ENCODE results near the gene SYT2. TPM values are rescaled to one million over a fixed set of nuclear protein-coding genes. Genes with fewer than 3 reads are reported as not detected.
"Not testable (repeated sequence)": the region's sequence is repeated elsewhere in the genome, so short reads cannot be mapped to it uniquely, and the experiment has no call there.

Gene SYT2
- total RNA-seq, 4 donors from 2014 or later, result 0.23 to 0.59 TPM; not detected in 2

- Histone ChIP-seq H3K27ac (no peak overlapping the region), H3K4me1 (peaks cover 0 to 35% (median 16%) of the 10 kb centered on the region in 3 donors), H3K9me3 (no peaks in the 10 kb centered on the region), H3K36me3 (no peaks in the 10 kb centered on the region), H3K27me3 (no peaks in the 10 kb centered on the region), H3K4me3 (no peak overlapping the region)
- 86 to 87% methylated on average over 12 to 13 of the region's 13 CpGs for WGBS, 2 donors (ENCODE audit: low coverage in 1 of 2)
- TF ChIP-seq POLR2A (IDR thresholded peaks at IDR 0.05), result no peak
- no peak for TF ChIP-seq EP300 (IDR thresholded peaks at IDR 0.05)
- ATAC-seq, result no peak
These were observed 93.8 kb downstream of the SYT2 start for GRCh38 chr1:202616355-202616915.

GRCh38 chr1:202615501-202616354 is 94.5 kb downstream of the SYT2 start:
- no peaks in the 10 kb centered on the region for H3K9me3 ChIP-seq
- H3K36me3 ChIP-seq, result no peaks in the 10 kb centered on the region
- 45 to 56% methylated on average over 5 to 11 of the region's 11 CpGs for WGBS, 2 donors (ENCODE audit: low coverage in 1 of 2)
- TF ChIP-seq POLR2A (IDR thresholded peaks at IDR 0.05) (no peak), POLR2AphosphoS5 (IDR thresholded peaks at IDR 0.05) (no peak), CTCF (IDR thresholded peaks at IDR 0.05) (no peak), EP300 (IDR thresholded peaks at IDR 0.05) (no peak)
- H3K27me3 ChIP-seq, result no peaks in the 10 kb centered on the region
- H3K27ac ChIP-seq, result peak overlapping the region in 3 of 4 donors; percentile 35 to 42 (median 36)
- ATAC-seq, result peak; percentile 28
- H3K4me3 ChIP-seq, result no peak overlapping the region
- peaks cover 0 to 35% (median 16%) of the 10 kb centered on the region in 3 donors for H3K4me1 ChIP-seq

GRCh38 chr1:202615208-202615500 is 95.1 kb downstream of the SYT2 start:
- not testable (repeated sequence) for H3K27me3 ChIP-seq, H3K36me3 ChIP-seq, H3K4me3 ChIP-seq, H3K9me3 ChIP-seq, ATAC-seq
- H3K27ac ChIP-seq, result peak overlapping the region in 3 of 4 donors; percentile 36 to 42 (median 41)
- 50% methylated on average over 1 of the region's 1 CpG; no CpG with 5 or more reads in 1 of the 2 donors for WGBS, 2 donors (ENCODE audit: low coverage in 1 of 2)
- peaks cover 0 to 35% (median 16%) of the 10 kb centered on the region in 3 donors for H3K4me1 ChIP-seq

GRCh38 chr1:202614363-202615207 is 95.7 kb downstream of the SYT2 start:
- 52 to 62% methylated on average over 10 to 11 of the region's 11 CpGs for WGBS, 2 donors (ENCODE audit: low coverage in 1 of 2)
- H3K27ac ChIP-seq, result peak overlapping the region in 3 of 4 donors; percentile 36 to 42 (median 41)
- not testable (repeated sequence) for H3K27me3 ChIP-seq, H3K36me3 ChIP-seq, ATAC-seq, H3K9me3 ChIP-seq, H3K4me3 ChIP-seq
- TF ChIP-seq CTCF (IDR thresholded peaks at IDR 0.05), result peak in 3 of 4 experiments; percentile 22 to 38 (median 25)
- peaks cover 0 to 35% (median 16%) of the 10 kb centered on the region in 3 donors for H3K4me1 ChIP-seq

GRCh38 chr1:202613571-202613970 is 96.7 kb downstream of the SYT2 start:
- WGBS, 2 donors (ENCODE audit: low coverage in 1 of 2), result 95 to 100% methylated on average over 1 to 3 of the region's 4 CpGs
- Histone ChIP-seq H3K27ac (no peak overlapping the region), H3K4me1 (peaks cover 0 to 25% (median 8%) of the 10 kb centered on the region in 3 donors)

GRCh38 chr1:202612036-202612435 is 98.2 kb downstream of the SYT2 start:
- H3K4me3 ChIP-seq, H3K27ac ChIP-seq, H3K9me3 ChIP-seq, ATAC-seq, H3K36me3 ChIP-seq, H3K27me3 ChIP-seq: not testable (repeated sequence)
- H3K4me1 ChIP-seq, result peaks cover 0 to 19% (median 7%) of the 10 kb centered on the region in 3 donors
- WGBS, 2 donors (ENCODE audit: low coverage in 1 of 2), result 93 to 97% methylated on average over 3 of the region's 3 CpGs

More at GRCh38 chr1:202613571-202613970, 96.7 kb downstream of the SYT2 start:
- Histone ChIP-seq H3K9me3 (no peaks in the 10 kb centered on the region), H3K36me3 (no peaks in the 10 kb centered on the region), H3K27me3 (no peaks in the 10 kb centered on the region), H3K4me3 (no peak overlapping the region)
- no peak for ATAC-seq
- TF ChIP-seq CTCF (IDR thresholded peaks at IDR 0.05), result no peak
- no peak for TF ChIP-seq POLR2A (IDR thresholded peaks at IDR 0.05)
- TF ChIP-seq EP300 (IDR thresholded peaks at IDR 0.05), result no peak
- TF ChIP-seq POLR2AphosphoS5 (IDR thresholded peaks at IDR 0.05), result no peak

Data from gastroesophageal sphincter (tissue), 4 donors.